MM.1S (cell line): Measurements from ENCODE around the gene FIBP.

Experiments used
- DNase-seq: peaks from one replicate; pipeline ENCODE4 v3.0.0-alpha.2; 2015
- H2AFZ ChIP-seq: fragments of 300-600 bp; sonication (generic); 2 replicates; pipeline ENCODE4 v1.6.0; 2016; ENCODE audit warnings: antibody characterized with exemption, low read length
- H3F3A ChIP-seq: fragments of 300-600 bp; sonication (generic); 2 replicates; pipeline ENCODE4 v1.6.1; 2016; ENCODE audit warnings: mild to moderate bottlenecking, antibody characterized with exemption, low read length, moderate library complexity, mixed read lengths; ENCODE audit not compliant: insufficient read depth
- H3K27ac ChIP-seq: fragments of 300-600 bp; sonication (generic); 2 replicates; pipeline ENCODE4 v1.5.1; 2016; ENCODE audit warnings: mild to moderate bottlenecking, low read length
- H3K27me3 ChIP-seq: fragments of 300-600 bp; sonication (generic); replicated peaks from 2 replicates; pipeline ENCODE4 v1.6.0; 2016; ENCODE audit warnings: low read length; ENCODE audit not compliant: insufficient read depth
- H3K36me3 ChIP-seq: fragments of 300-600 bp; sonication (generic); replicated peaks from 2 replicates; pipeline ENCODE4 v1.6.1; 2016; ENCODE audit warnings: mild to moderate bottlenecking, low read length, mixed read lengths; ENCODE audit not compliant: insufficient read depth
- H3K4me1 ChIP-seq: fragments of 300-600 bp; sonication (generic); 2 replicates; pipeline ENCODE4 v1.6.1; 2016; ENCODE audit warnings: low read length, mixed read lengths
- H3K4me2 ChIP-seq: fragments of 300-600 bp; sonication (generic); 2 replicates; pipeline ENCODE4 v1.6.0; 2016; ENCODE audit warnings: low read depth, low read length
- H3K4me3 ChIP-seq: fragments of 300-600 bp; sonication (generic); 2 replicates; pipeline ENCODE4 v1.5.1; 2016; ENCODE audit warnings: low read length, mixed read lengths
- H3K79me2 ChIP-seq: fragments of 300-600 bp; sonication (generic); 2 replicates; pipeline ENCODE4 v1.6.1; 2016; ENCODE audit warnings: mixed run types, low read length, mixed read lengths
- H3K9ac ChIP-seq: fragments of 300-600 bp; sonication (generic); 2 replicates; pipeline ENCODE4 v1.6.1; 2016; ENCODE audit warnings: low read length, mixed read lengths
- H3K9me2 ChIP-seq: fragments of 300-600 bp; sonication (generic); replicated peaks from 2 replicates; pipeline ENCODE4 v1.6.1; 2016; ENCODE audit warnings: mild to moderate bottlenecking, low read length, mixed read lengths; ENCODE audit not compliant: insufficient read depth
- H3K9me3 ChIP-seq: fragments of 300-600 bp; sonication (generic); replicated peaks from 2 replicates; pipeline ENCODE4 v1.6.1; 2016; ENCODE audit warnings: mild to moderate bottlenecking, low read length, mixed read lengths; ENCODE audit not compliant: insufficient read depth
- H4K20me1 ChIP-seq: fragments of 300-600 bp; sonication (generic); 2 replicates; pipeline ENCODE4 v1.6.1; 2016; ENCODE audit warnings: mild to moderate bottlenecking, low read length, moderate library complexity, mixed read lengths; ENCODE audit not compliant: insufficient read depth
- CTCF ChIP-seq: fragments of 300-600 bp; sonication (generic); IDR thresholded peaks from 2 replicates; pipeline ENCODE4 v1.5.1; 2016; ENCODE audit warnings: antibody characterized with exemption, low read length, mixed read lengths
- EZH2 ChIP-seq: fragments of 300-600 bp; sonication (generic); optimal IDR thresholded peaks from 2 replicates; pipeline ENCODE3; 2017; ENCODE audit warnings: low read depth, mild to moderate bottlenecking, antibody characterized with exemption, low read length, mixed read lengths
- EZH2phosphoT487 ChIP-seq: fragments of 300-600 bp; sonication (generic); IDR thresholded peaks from 2 replicates; pipeline ENCODE4 v1.6.1; 2018; ENCODE audit warnings: antibody characterized with exemption, low read length

The FIBP gene

GRCh38 chr11:65884716-65885092, 3.6 kb downstream of the FIBP start:
- H3K4me3 ChIP-seq = no peak overlapping the region
- peaks cover 26% of the 10 kb centered on the region for H3K79me2 ChIP-seq
- H3K9me2 ChIP-seq = no peaks in the 10 kb centered on the region
- no peak overlapping the region for H3K27ac ChIP-seq
- H3K9ac ChIP-seq = no peak overlapping the region
- peaks cover 23% of the 10 kb centered on the region for H3K4me1 ChIP-seq
- H3K9me3 ChIP-seq = no peaks in the 10 kb centered on the region
- no peaks in the 10 kb centered on the region for H3K27me3 ChIP-seq
- TF ChIP-seq EZH2 (no peak), CTCF (peak; percentile 100)
- peak; percentile 79 for DNase-seq
- peaks cover 8% of the 10 kb centered on the region for H3K36me3 ChIP-seq
- H2AFZ ChIP-seq = no peak overlapping the region
- no peak overlapping the region; the same call in 1 of the 2 replicates for H3K4me2 ChIP-seq
- no peaks in the 10 kb centered on the region for H4K20me1 ChIP-seq
- peaks cover 19% of the 10 kb centered on the region for H3F3A ChIP-seq

GRCh38 chr11:65883786-65884715, 4.2 kb downstream of the FIBP start:
- Histone ChIP-seq H3K4me2 (no peak overlapping the region), H4K20me1 (no peaks in the 10 kb centered on the region), H3K4me1 (peaks cover 20% of the 10 kb centered on the region), H3K9ac (no peak overlapping the region), H3K27me3 (no peaks in the 10 kb centered on the region), H3K9me2 (no peaks in the 10 kb centered on the region), H3K9me3 (no peaks in the 10 kb centered on the region), H2AFZ (no peak overlapping the region), H3K27ac (no peak overlapping the region), H3K4me3 (no peak overlapping the region), H3F3A (peaks cover 13% of the 10 kb centered on the region; the same call in 1 of the 2 replicates), H3K79me2 (peaks cover 26% of the 10 kb centered on the region), H3K36me3 (peaks cover 8% of the 10 kb centered on the region)
- no peak for TF ChIP-seq EZH2phosphoT487
- TF ChIP-seq EZH2 = no peak
- no peak for TF ChIP-seq CTCF
- DNase-seq = no peak

GRCh38 chr11:65883058-65883761, 5.1 kb downstream of the FIBP start:
- no peak for DNase-seq
- Histone ChIP-seq H3K9ac (no peak overlapping the region), H3K36me3 (peaks cover 8% of the 10 kb centered on the region), H3K4me1 (peaks cover 25% of the 10 kb centered on the region), H3K27ac (no peak overlapping the region), H2AFZ (no peak overlapping the region), H3F3A (0 out of 2 replicates have a peak, but pooled peaks cover 7% of the 10 kb centered on the region), H3K4me2 (no peak overlapping the region), H4K20me1 (no peaks in the 10 kb centered on the region), H3K4me3 (no peak overlapping the region), H3K79me2 (peaks cover 26% of the 10 kb centered on the region), H3K9me2 (no peaks in the 10 kb centered on the region), H3K27me3 (no peaks in the 10 kb centered on the region), H3K9me3 (no peaks in the 10 kb centered on the region)
- TF ChIP-seq CTCF (no peak), EZH2phosphoT487 (no peak)
